ENCODE measurements around the gene MKNK2. TPM values are rescaled to one million over a fixed set of nuclear protein-coding genes. Genes with fewer than 3 reads are reported as not detected.

The MKNK2 gene
- total and polyA plus RNA-seq, 2 of the 13 experiments (the other 11 are each of a cell fraction or from before 2014, with no cell fraction given): 44.9 to 112 TPM

DNA sequence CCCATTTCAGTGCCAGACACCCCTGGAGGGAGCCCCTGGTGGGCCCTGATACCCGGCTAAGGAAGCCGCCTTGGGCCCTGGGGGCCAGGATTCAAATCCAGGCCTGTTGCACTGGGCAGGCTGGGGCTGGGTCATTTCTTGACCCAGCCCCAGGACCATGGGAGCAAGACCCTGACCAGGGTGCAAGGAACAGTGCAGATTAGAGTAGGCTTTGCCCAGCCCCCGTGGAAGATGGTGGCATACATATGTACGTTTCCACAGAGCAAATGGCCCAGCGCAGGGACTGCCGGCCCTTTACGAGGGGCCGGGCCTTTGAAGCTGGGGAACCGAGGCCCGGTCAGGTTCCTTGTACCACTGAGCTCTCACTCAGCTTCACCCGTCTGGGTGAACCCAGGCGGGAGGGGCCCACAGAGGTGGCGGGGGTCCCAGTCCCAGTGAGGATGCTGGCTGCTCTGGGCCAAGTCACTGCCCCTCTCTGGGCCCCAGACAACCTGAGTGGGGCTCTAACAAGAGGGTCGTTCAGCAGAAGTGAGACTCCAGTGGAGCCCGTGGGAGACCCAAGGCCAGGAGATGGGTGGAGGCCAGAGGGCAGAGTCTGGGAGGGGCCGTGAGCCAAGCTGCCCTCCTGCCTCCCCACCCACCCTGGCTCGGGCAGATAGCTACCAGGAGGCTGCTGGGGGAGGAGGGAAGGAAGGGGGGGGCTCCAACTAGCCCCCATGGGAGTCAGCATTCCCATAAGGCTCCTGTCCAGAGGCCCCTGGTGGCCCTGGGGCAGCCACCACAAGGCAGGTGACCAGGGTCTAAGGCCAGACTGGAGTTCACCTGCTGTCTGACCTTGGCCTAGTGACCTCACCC is 2.7 kb downstream of the MKNK2 start (continued):
- TF ChIP-seq, protein P1, sequence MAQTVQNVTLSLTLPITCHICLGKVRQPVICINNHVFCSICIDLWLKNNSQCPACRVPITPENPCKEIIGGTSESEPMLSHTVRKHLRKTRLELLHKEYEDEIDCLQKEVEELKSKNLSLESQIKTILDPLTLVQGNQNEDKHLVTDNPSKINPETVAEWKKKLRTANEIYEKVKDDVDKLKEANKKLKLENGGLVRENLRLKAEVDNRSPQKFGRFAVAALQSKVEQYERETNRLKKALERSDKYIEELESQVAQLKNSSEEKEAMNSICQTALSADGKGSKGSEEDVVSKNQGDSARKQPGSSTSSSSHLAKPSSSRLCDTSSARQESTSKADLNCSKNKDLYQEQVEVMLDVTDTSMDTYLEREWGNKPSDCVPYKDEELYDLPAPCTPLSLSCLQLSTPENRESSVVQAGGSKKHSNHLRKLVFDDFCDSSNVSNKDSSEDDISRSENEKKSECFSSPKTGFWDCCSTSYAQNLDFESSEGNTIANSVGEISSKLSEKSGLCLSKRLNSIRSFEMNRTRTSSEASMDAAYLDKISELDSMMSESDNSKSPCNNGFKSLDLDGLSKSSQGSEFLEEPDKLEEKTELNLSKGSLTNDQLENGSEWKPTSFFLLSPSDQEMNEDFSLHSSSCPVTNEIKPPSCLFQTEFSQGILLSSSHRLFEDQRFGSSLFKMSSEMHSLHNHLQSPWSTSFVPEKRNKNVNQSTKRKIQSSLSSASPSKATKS (CRISPR knock-in tag; IDR thresholded peaks at IDR 0.05): no peak
- TF ChIP-seq ZSCAN29 (CRISPR knock-in tag; conservative IDR thresholded peaks at IDR 0.05) (no peak), TARDBP (CRISPR knock-in tag; IDR thresholded peaks at IDR 0.05) (peak; percentile 25; the same call in 1 of the 2 replicates), ZNF367 (CRISPR knock-in tag; IDR thresholded peaks at IDR 0.05; ENCODE audit: borderline replicate concordance) (no peak), ZNF83 (CRISPR knock-in tag; IDR thresholded peaks at IDR 0.05; ENCODE audit: borderline replicate concordance) (no peak), MYPOP (CRISPR knock-in tag; IDR thresholded peaks at IDR 0.05) (no peak), ZNF441 (CRISPR knock-in tag; IDR thresholded peaks at IDR 0.05; ENCODE audit: borderline replicate concordance) (no peak), ZBTB8A (CRISPR knock-in tag; IDR thresholded peaks at IDR 0.05; ENCODE audit: borderline replicate concordance, low read depth) (no peak), ZNF572 (CRISPR knock-in tag; IDR thresholded peaks at IDR 0.05) (no peak), SAP130 (CRISPR knock-in tag; IDR thresholded peaks at IDR 0.05; ENCODE audit: low read depth) (0 out of 2 replicates have a peak, but pooled peaks have one; percentile 20), ZFP90 (CRISPR knock-in tag; IDR thresholded peaks at IDR 0.05; ENCODE audit: borderline replicate concordance) (no peak), GTF3A (CRISPR knock-in tag; conservative IDR thresholded peaks at IDR 0.05) (no peak), PCBP1 (IDR thresholded peaks at IDR 0.05; ENCODE audit: borderline replicate concordance, low read depth, low read length) (0 out of 2 replicates have a peak, but pooled peaks have one; percentile 15)
- TF ChIP-seq, protein P2, sequence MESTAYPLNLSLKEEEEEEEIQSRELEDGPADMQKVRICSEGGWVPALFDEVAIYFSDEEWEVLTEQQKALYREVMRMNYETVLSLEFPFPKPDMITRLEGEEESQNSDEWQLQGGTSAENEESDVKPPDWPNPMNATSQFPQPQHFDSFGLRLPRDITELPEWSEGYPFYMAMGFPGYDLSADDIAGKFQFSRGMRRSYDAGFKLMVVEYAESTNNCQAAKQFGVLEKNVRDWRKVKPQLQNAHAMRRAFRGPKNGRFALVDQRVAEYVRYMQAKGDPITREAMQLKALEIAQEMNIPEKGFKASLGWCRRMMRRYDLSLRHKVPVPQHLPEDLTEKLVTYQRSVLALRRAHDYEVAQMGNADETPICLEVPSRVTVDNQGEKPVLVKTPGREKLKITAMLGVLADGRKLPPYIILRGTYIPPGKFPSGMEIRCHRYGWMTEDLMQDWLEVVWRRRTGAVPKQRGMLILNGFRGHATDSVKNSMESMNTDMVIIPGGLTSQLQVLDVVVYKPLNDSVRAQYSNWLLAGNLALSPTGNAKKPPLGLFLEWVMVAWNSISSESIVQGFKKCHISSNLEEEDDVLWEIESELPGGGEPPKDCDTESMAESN (CRISPR knock-in tag; conservative IDR thresholded peaks at IDR 0.05): no peak
- TF ChIP-seq, protein P3, sequence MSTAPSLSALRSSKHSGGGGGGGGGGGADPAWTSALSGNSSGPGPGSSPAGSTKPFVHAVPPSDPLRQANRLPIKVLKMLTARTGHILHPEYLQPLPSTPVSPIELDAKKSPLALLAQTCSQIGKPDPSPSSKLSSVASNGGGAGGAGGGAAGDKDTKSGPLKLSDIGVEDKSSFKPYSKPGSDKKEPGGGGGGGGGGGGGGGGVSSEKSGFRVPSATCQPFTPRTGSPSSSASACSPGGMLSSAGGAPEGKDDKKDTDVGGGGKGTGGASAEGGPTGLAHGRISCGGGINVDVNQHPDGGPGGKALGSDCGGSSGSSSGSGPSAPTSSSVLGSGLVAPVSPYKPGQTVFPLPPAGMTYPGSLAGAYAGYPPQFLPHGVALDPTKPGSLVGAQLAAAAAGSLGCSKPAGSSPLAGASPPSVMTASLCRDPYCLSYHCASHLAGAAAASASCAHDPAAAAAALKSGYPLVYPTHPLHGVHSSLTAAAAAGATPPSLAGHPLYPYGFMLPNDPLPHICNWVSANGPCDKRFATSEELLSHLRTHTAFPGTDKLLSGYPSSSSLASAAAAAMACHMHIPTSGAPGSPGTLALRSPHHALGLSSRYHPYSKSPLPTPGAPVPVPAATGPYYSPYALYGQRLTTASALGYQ (CRISPR knock-in tag; IDR thresholded peaks at IDR 0.05): no peak
- TF ChIP-seq, protein P4, sequence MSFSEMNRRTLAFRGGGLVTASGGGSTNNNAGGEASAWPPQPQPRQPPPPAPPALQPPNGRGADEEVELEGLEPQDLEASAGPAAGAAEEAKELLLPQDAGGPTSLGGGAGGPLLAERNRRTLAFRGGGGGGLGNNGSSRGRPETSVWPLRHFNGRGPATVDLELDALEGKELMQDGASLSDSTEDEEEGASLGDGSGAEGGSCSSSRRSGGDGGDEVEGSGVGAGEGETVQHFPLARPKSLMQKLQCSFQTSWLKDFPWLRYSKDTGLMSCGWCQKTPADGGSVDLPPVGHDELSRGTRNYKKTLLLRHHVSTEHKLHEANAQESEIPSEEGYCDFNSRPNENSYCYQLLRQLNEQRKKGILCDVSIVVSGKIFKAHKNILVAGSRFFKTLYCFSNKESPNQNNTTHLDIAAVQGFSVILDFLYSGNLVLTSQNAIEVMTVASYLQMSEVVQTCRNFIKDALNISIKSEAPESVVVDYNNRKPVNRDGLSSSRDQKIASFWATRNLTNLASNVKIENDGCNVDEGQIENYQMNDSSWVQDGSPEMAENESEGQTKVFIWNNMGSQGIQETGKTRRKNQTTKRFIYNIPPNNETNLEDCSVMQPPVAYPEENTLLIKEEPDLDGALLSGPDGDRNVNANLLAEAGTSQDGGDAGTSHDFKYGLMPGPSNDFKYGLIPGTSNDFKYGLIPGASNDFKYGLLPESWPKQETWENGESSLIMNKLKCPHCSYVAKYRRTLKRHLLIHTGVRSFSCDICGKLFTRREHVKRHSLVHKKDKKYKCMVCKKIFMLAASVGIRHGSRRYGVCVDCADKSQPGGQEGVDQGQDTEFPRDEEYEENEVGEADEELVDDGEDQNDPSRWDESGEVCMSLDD (CRISPR knock-in tag; IDR thresholded peaks at IDR 0.05; ENCODE audit: borderline replicate concordance): no peak

Data from HepG2 (cell line).